PC-3 (cell line): ENCODE data around the gene SH2D3C. TPM values are rescaled to one million over a fixed set of nuclear protein-coding genes. Genes with fewer than 3 reads are reported as not detected.
A peak's percentile ranks its signal among the peaks of the same experiment; 100 is the strongest.

Experiments used
- ATAC-seq: fragments of 200-7000 bp; cut with Tn5 transposase; 2 replicates; pipeline ENCODE4 v1.9.1; 2020; ENCODE audit warnings: mild to moderate bottlenecking, moderate library complexity
- BruUV-seq: library from RNA; stranded (reverse); fragments of 400-500 nt; replicated peaks from 2 replicates; lab custom pipeline; 2021; lab: Mats Ljungman, UMichigan
- CTCF ChIA-PET: fragments of 300-600 bp; sonication (Branson Sonifier 250); formaldehyde crosslinking; loops from one replicate; lab custom pipeline; 2022; ENCODE audit warnings: antibody characterized with exemption; lab: Charles Lee
- POLR2A ChIA-PET: fragments of 300-600 bp; sonication (Branson Sonifier 250); formaldehyde crosslinking; loops from one replicate; lab custom pipeline; 2022; ENCODE audit warnings: antibody characterized with exemption; ENCODE audit not compliant: unreplicated experiment; lab: Charles Lee
- DNase-seq: peaks from one replicate; pipeline ENCODE4 v3.0.0-alpha.2; 2015
- H2AFZ ChIP-seq: fragments of 300-600 bp; sonication (generic); 2 replicates; pipeline ENCODE4 v1.6.0; 2016; ENCODE audit warnings: antibody characterized with exemption, low read length
- H3F3A ChIP-seq: fragments of 300-600 bp; sonication (generic); one replicate; pipeline ENCODE4 v1.6.0; 2017; ENCODE audit warnings: antibody characterized with exemption, low read length, control low read depth, mild to moderate bottlenecking; ENCODE audit not compliant: unreplicated experiment
- H3K27ac ChIP-seq: fragments of 300-600 bp; sonication (generic); 2 replicates; pipeline ENCODE4 v1.5.1; 2016; ENCODE audit warnings: mild to moderate bottlenecking, low read length
- H3K27me3 ChIP-seq: fragments of 300-600 bp; sonication (generic); 2 replicates; pipeline ENCODE4 v1.6.1; 2016; ENCODE audit warnings: low read length, mixed read lengths
- H3K36me3 ChIP-seq: fragments of 300-600 bp; sonication (generic); 2 replicates; pipeline ENCODE4 v1.6.1; 2016; ENCODE audit warnings: low read depth, mixed run types, low read length, mixed read lengths
- H3K4me1 ChIP-seq: fragments of 300-600 bp; sonication (generic); 2 replicates; pipeline ENCODE4 v1.5.1; 2016; ENCODE audit warnings: low read length; ENCODE audit not compliant: insufficient read depth
- H3K4me2 ChIP-seq: fragments of 300-600 bp; sonication (generic); 2 replicates; pipeline ENCODE4 v1.6.0; 2016; ENCODE audit warnings: low read length
- H3K4me3 ChIP-seq: fragments of 300-600 bp; sonication (generic); 2 replicates; pipeline ENCODE4 v1.5.1; 2016; ENCODE audit warnings: mild to moderate bottlenecking, low read length, mixed read lengths
- H3K79me2 ChIP-seq: fragments of 300-600 bp; sonication (generic); 2 replicates; pipeline ENCODE4 v1.6.1; 2017; ENCODE audit warnings: low read length, mixed read lengths
- H3K9ac ChIP-seq: fragments of 300-600 bp; sonication (generic); 2 replicates; pipeline ENCODE4 v1.6.0; 2016; ENCODE audit warnings: mild to moderate bottlenecking, low read length
- H3K9me2 ChIP-seq: fragments of 300-600 bp; sonication (generic); replicated peaks from 2 replicates; pipeline ENCODE4 v1.6.1; 2016; ENCODE audit warnings: mixed run types, low read length, mixed read lengths
- H3K9me3 ChIP-seq: fragments of 300-600 bp; sonication (generic); 2 replicates; pipeline ENCODE4 v1.6.1; 2016; ENCODE audit warnings: low read length, mixed read lengths
- H4K20me1 ChIP-seq: fragments of 300-600 bp; sonication (generic); 2 replicates; pipeline ENCODE4 v1.6.1; 2016; ENCODE audit warnings: low read length, mixed read lengths
- CTCF ChIP-seq: fragments of 300-600 bp; sonication (generic); conservative IDR thresholded peaks from 2 replicates; pipeline ENCODE4 v1.5.1; 2017; ENCODE audit warnings: antibody characterized with exemption, low read depth, mild to moderate bottlenecking, low read length
- EZH2 ChIP-seq: fragments of 300-600 bp; sonication (generic); IDR thresholded peaks from one replicate; pipeline ENCODE4 v1.6.1; 2017; ENCODE audit warnings: antibody characterized with exemption, mild to moderate bottlenecking, low read length; ENCODE audit not compliant: unreplicated experiment
- EZH2phosphoT487 ChIP-seq: fragments of 300-600 bp; sonication (generic); IDR thresholded peaks from 2 replicates; pipeline ENCODE4 v1.6.1; 2018; ENCODE audit warnings: mild to moderate bottlenecking, antibody characterized with exemption, low read length, borderline replicate concordance
- intact Hi-C: fragments of 100-400 bp; cut with micrococcal nuclease; formaldehyde crosslinking; loops from 2 replicates; pipeline ENCODE4 v1.9.0; 2023
- total RNA-seq: library from RNA; depleted of rRNA; stranded (reverse); fragments of >200 nt; gene quantifications from 2 replicates; pipeline ENCODE4 v1.2.3, GENCODE V29; 2014

Gene SH2D3C
- total RNA-seq, 1 experiment from 2014 or later, result 0.26 TPM

- Histone ChIP-seq H3K4me1 (peaks cover 9% of the 10 kb centered on the region), H3K36me3 (peaks cover 5% of the 10 kb centered on the region), H4K20me1 (no peaks in the 10 kb centered on the region), H2AFZ (no peak overlapping the region), H3K9ac (no peak overlapping the region), H3F3A (no peaks in the 10 kb centered on the region), H3K79me2 (no peaks in the 10 kb centered on the region), H3K9me3 (no peaks in the 10 kb centered on the region), H3K4me3 (no peak overlapping the region), H3K27me3 (no peaks in the 10 kb centered on the region), H3K9me2 (no peaks in the 10 kb centered on the region), H3K27ac (no peak overlapping the region), H3K4me2 (no peak overlapping the region)
- peak; percentile 5 for DNase-seq
- ChIA-PET POLR2A (no interaction called here), CTCF (no interaction called here)
- BruUV-seq, result no TSS peak
- intact Hi-C loops, result no loop called here
- TF ChIP-seq EZH2phosphoT487 (no peak), CTCF (no peak), EZH2 (no peak)
- ATAC-seq, result peak; percentile 11; the same call in 1 of the 2 replicates
These were observed 17.9 kb upstream of the SH2D3C start for GRCh38 chr9:127796225-127796813.

GRCh38 chr9:127794001-127794791, 15.7 kb upstream of the SH2D3C start:
- no peaks in the 10 kb centered on the region for H3F3A ChIP-seq
- intact Hi-C loops, result no loop called here
- no peak overlapping the region for H3K27ac ChIP-seq
- peaks cover 5% of the 10 kb centered on the region; the same call in 1 of the 2 replicates for H4K20me1 ChIP-seq
- no peaks in the 10 kb centered on the region for H3K9me3 ChIP-seq
- DNase-seq (no peak), ATAC-seq (no peak)
- H3K9ac ChIP-seq, result no peak overlapping the region
- H3K27me3 ChIP-seq, result no peaks in the 10 kb centered on the region
- H3K79me2 ChIP-seq, result peaks cover 9% of the 10 kb centered on the region; the same call in 1 of the 2 replicates
- H3K4me3 ChIP-seq, result no peak overlapping the region
- ChIA-PET POLR2A (no interaction called here), CTCF (no interaction called here)
- no peak overlapping the region for H3K4me2 ChIP-seq
- H3K4me1 ChIP-seq, result no peaks in the 10 kb centered on the region
- H3K36me3 ChIP-seq, result peaks cover 21% of the 10 kb centered on the region
- no peak overlapping the region for H2AFZ ChIP-seq
- no peak for TF ChIP-seq EZH2
- no peak for TF ChIP-seq EZH2phosphoT487
- TF ChIP-seq CTCF, result no peak
- BruUV-seq, result no TSS peak
- H3K9me2 ChIP-seq, result no peaks in the 10 kb centered on the region

GRCh38 chr9:127793093-127793708, 14.7 kb upstream of the SH2D3C start:
- H3K9ac ChIP-seq, result no peak overlapping the region
- no TSS peak for BruUV-seq
- peaks cover 31% of the 10 kb centered on the region for H3K36me3 ChIP-seq
- no peak overlapping the region for H2AFZ ChIP-seq
- peaks cover 19% of the 10 kb centered on the region for H3K79me2 ChIP-seq
- H3F3A ChIP-seq, result no peaks in the 10 kb centered on the region
- ChIA-PET CTCF (no interaction called here), POLR2A (no interaction called here)
- H3K27me3 ChIP-seq, result no peaks in the 10 kb centered on the region
- no peak overlapping the region for H3K4me2 ChIP-seq
- H3K9me3 ChIP-seq, result no peaks in the 10 kb centered on the region
- no peaks in the 10 kb centered on the region for H3K9me2 ChIP-seq
- ATAC-seq (peak; percentile 64), DNase-seq (no peak)
- H3K4me3 ChIP-seq, result no peak overlapping the region
- intact Hi-C loops, result no loop called here
- no peaks in the 10 kb centered on the region for H3K4me1 ChIP-seq
- no peak overlapping the region for H3K27ac ChIP-seq
- TF ChIP-seq EZH2phosphoT487 (no peak), EZH2 (no peak), CTCF (no peak)
- peaks cover 14% of the 10 kb centered on the region for H4K20me1 ChIP-seq
